ENCODE data around the gene CBX5. TPM values are rescaled to one million over a fixed set of nuclear protein-coding genes. Genes with fewer than 3 reads are reported as not detected.

The CBX5 gene
- total and polyA plus RNA-seq, 9 of the 15 experiments (the other 6 are each of a cell fraction or from before 2014, with no cell fraction given), result 32.6 to 102 (median 59.2) TPM

- TF ChIP-seq HNRNPH1 (optimal IDR thresholded peaks at IDR 0.05; ENCODE audit: low read depth, low read length) (no peak), MBD2 (IDR thresholded peaks at IDR 0.05; ENCODE audit: borderline replicate concordance, low read depth) (0 out of 2 replicates have a peak, but pooled peaks have one; percentile 26), ELF1 (tag; IDR thresholded peaks at IDR 0.05) (no peak), TARDBP (IDR thresholded peaks at IDR 0.05) (no peak), FOXA3 (CRISPR knock-in tag; conservative IDR thresholded peaks at IDR 0.05 in 1 of 2, IDR thresholded peaks at IDR 0.05 in 1 of 2) (peak; percentile 72 to 82; a peak in 3 of 4 replicates), ZNF695 (CRISPR knock-in tag; IDR thresholded peaks at IDR 0.05) (no peak), PHB (CRISPR knock-in tag; IDR thresholded peaks at IDR 0.05) (no peak), FUS (optimal IDR thresholded peaks at IDR 0.05; ENCODE audit: low read depth, low read length) (peak; percentile 73), ZNF407 (IDR thresholded peaks at IDR 0.05; ENCODE audit: low read depth) (0 out of 2 replicates have a peak, but pooled peaks have one; percentile 14), IRF9 (tag; IDR thresholded peaks at IDR 0.05) (no peak), MCM5 (IDR thresholded peaks at IDR 0.05; ENCODE audit: low read depth) (no peak), EWSR1 (IDR thresholded peaks at IDR 0.05; ENCODE audit: borderline replicate concordance, low read depth, partially characterized antibody) (peak; percentile 94), JUN (IDR thresholded peaks at IDR 0.05; ENCODE audit: borderline replicate concordance, low read depth, low read length) (no peak), JUN (CRISPR knock-in tag; IDR thresholded peaks at IDR 0.05; ENCODE audit: borderline replicate concordance) (no peak), HIVEP1 (CRISPR knock-in tag; IDR thresholded peaks at IDR 0.05) (no peak), NCOA4 (IDR thresholded peaks at IDR 0.05; ENCODE audit: partially characterized antibody) (no peak), ZNF324 (CRISPR knock-in tag; IDR thresholded peaks at IDR 0.05) (no peak), MAFF (IDR thresholded peaks at IDR 0.05; ENCODE audit: low read length) (no peak), BRF1 (IDR thresholded peaks at IDR 0.05; ENCODE audit: borderline replicate concordance, extremely low read depth, insufficient read length) (no peak)
Measured at GRCh38 chr12:54286042-54287030, 6.4 kb upstream of the CBX5 start (continued).
